Measurements from ENCODE around the gene PFN4. TPM values are rescaled to one million over a fixed set of nuclear protein-coding genes. Genes with fewer than 3 reads are reported as not detected.
"Not testable (repeated sequence)": the region's sequence is repeated elsewhere in the genome, so short reads cannot be mapped to it uniquely, and the experiment has no call there.

PFN4 gene
- total RNA-seq, 1 donor from 2014 or later = 0.45 TPM

GRCh38 chr2:24115057-24115456 is 8.1 kb downstream of the PFN4 start:
- no peak for ATAC-seq
- DNase-seq (ENCODE audit: low spot score) = no peak

GRCh38 chr2:24111407-24111901 is 11.7 kb downstream of the PFN4 start:
- ATAC-seq (no peak), DNase-seq (ENCODE audit: low spot score) (no peak)

GRCh38 chr2:24110660-24111303 is 12.4 kb downstream of the PFN4 start:
- DNase-seq (ENCODE audit: low spot score) = no peak
- no peak for ATAC-seq

GRCh38 chr2:24109431-24109830 is 13.7 kb downstream of the PFN4 start:
- DNase-seq (ENCODE audit: low spot score); ATAC-seq: not testable (repeated sequence)

- DNase-seq (ENCODE audit: low spot score) = no peak
- no peak for ATAC-seq
These were observed 15.8 kb downstream of the PFN4 start for GRCh38 chr2:24107336-24107735.

GRCh38 chr2:24106786-24107185 is 16.3 kb downstream of the PFN4 start:
- no peak for DNase-seq (ENCODE audit: low spot score)
- no peak for ATAC-seq

- ATAC-seq = no peak
- DNase-seq (ENCODE audit: low spot score) = no peak
These were observed 17.3 kb downstream of the PFN4 start for GRCh38 chr2:24105816-24106215.

GRCh38 chr2:24104906-24105305 is 18.2 kb downstream of the PFN4 start:
- ATAC-seq = no peak
- no peak for DNase-seq (ENCODE audit: low spot score)

- ATAC-seq (no peak), DNase-seq (ENCODE audit: low spot score) (no peak)
These were observed 19.0 kb downstream of the PFN4 start for GRCh38 chr2:24104110-24104650.

GRCh38 chr2:24102677-24103076 is 20.5 kb downstream of the PFN4 start:
- no peak for DNase-seq (ENCODE audit: low spot score)
- no peak for ATAC-seq

- no peak for ATAC-seq
- DNase-seq (ENCODE audit: low spot score) = no peak
These were observed 21.1 kb downstream of the PFN4 start for GRCh38 chr2:24101992-24102391.

- not testable (repeated sequence) for ATAC-seq; DNase-seq (ENCODE audit: low spot score)
These were observed 22.4 kb downstream of the PFN4 start for GRCh38 chr2:24100732-24101131.

GRCh38 chr2:24095171-24095677 is 27.9 kb downstream of the PFN4 start:
- ATAC-seq; DNase-seq (ENCODE audit: low spot score): not testable (repeated sequence)

GRCh38 chr2:24093270-24093669 is 29.9 kb downstream of the PFN4 start:
- not testable (repeated sequence) for DNase-seq (ENCODE audit: low spot score); ATAC-seq

- DNase-seq (ENCODE audit: low spot score) (no peak), ATAC-seq (no peak)
These were observed 34.2 kb downstream of the PFN4 start for GRCh38 chr2:24088821-24089359.

- DNase-seq (ENCODE audit: low spot score) (no peak), ATAC-seq (no peak)
These were observed 36.1 kb downstream of the PFN4 start for GRCh38 chr2:24087032-24087431.

- ATAC-seq (no peak), DNase-seq (ENCODE audit: low spot score) (no peak)
These were observed 36.9 kb downstream of the PFN4 start for GRCh38 chr2:24086241-24086640.

- ATAC-seq (no peak), DNase-seq (ENCODE audit: low spot score) (no peak)
These were observed 38.0 kb downstream of the PFN4 start for GRCh38 chr2:24085200-24085489.

GRCh38 chr2:24084386-24085199 is 38.5 kb downstream of the PFN4 start, which contains the start of gene TP53I3:
TSS of gene TP53I3 (minus strand) at chr2:24084834. CDS start at chr2:24084326, 508 bp downstream.
- ATAC-seq = peak; percentile 95

GRCh38 chr2:24083567-24084385 is 39.4 kb downstream of the PFN4 start:
- DNase-seq (ENCODE audit: low spot score) (no peak), ATAC-seq (peak; percentile 82)

More at GRCh38 chr2:24084386-24085199, 38.5 kb downstream of the PFN4 start, which contains the start of gene TP53I3:
- DNase-seq (ENCODE audit: low spot score) = peak; percentile 92

All from left lobe of liver (tissue), 2 donors.